PC-9 (cell line): ENCODE results near the gene SMIM3. TPM values are rescaled to one million over a fixed set of nuclear protein-coding genes. Genes with fewer than 3 reads are reported as not detected.

Experiments used
- BruUV-seq: library from RNA; stranded (reverse); fragments of 400-500 nt; replicated peaks from 2 replicates; lab custom pipeline; 2021; lab: Mats Ljungman, UMichigan
- CTCF ChIA-PET: fragments of 300-600 bp; sonication (Branson Sonifier 250); formaldehyde crosslinking; loops from one replicate; lab custom pipeline; 2022; ENCODE audit warnings: antibody characterized with exemption; lab: Charles Lee
- POLR2A ChIA-PET: fragments of 300-600 bp; sonication (Branson Sonifier 250); formaldehyde crosslinking; loops from one replicate; lab custom pipeline; 2022; ENCODE audit warnings: antibody characterized with exemption; ENCODE audit not compliant: unreplicated experiment; lab: Charles Lee
- DNase-seq, 2 experiments: peaks; one replicate each; pipeline versions ENCODE4 v3.0.0 to v3.0.0-alpha.2; 2015 to 2022; ENCODE audit warnings: mixed read lengths in 1 of 2
- H2AFZ ChIP-seq: fragments of 200-600 bp; sonication (generic); 2 replicates; pipeline ENCODE4 v1.8.1; 2017; ENCODE audit warnings: antibody characterized with exemption
- H3F3A ChIP-seq: fragments of 200-600 bp; sonication (generic); 2 replicates; pipeline ENCODE4 v1.8.1; 2017; ENCODE audit warnings: antibody characterized with exemption, mild to moderate bottlenecking, low read depth; ENCODE audit not compliant: insufficient read depth
- H3K27ac ChIP-seq: fragments of 200-600 bp; sonication (generic); 2 replicates; pipeline ENCODE4 v1.6.1; 2016; ENCODE audit warnings: mixed run types
- H3K27me3 ChIP-seq: fragments of 200-600 bp; sonication (generic); 2 replicates; pipeline ENCODE4 v1.6.1; 2016; ENCODE audit warnings: low read depth, mixed run types; ENCODE audit not compliant: insufficient read depth
- H3K36me3 ChIP-seq: fragments of 200-600 bp; sonication (generic); 2 replicates; pipeline ENCODE4 v1.6.1; 2016; ENCODE audit warnings: low read depth, mixed run types
- H3K4me1 ChIP-seq: fragments of 200-600 bp; sonication (generic); replicated peaks from 2 replicates; pipeline ENCODE4 v1.6.1; 2016; ENCODE audit warnings: mixed run types; ENCODE audit not compliant: insufficient read depth
- H3K4me2 ChIP-seq: fragments of 200-600 bp; sonication (generic); 2 replicates; pipeline ENCODE4 v1.6.1; 2017; ENCODE audit warnings: mixed run types
- H3K4me3 ChIP-seq: fragments of 200-600 bp; sonication (generic); 2 replicates; pipeline ENCODE4 v1.6.1; 2016; ENCODE audit warnings: mixed run types
- H3K79me2 ChIP-seq: fragments of 200-600 bp; sonication (generic); 2 replicates; pipeline ENCODE4 v1.6.1; 2017; ENCODE audit warnings: low read depth, mixed run types
- H3K9me2 ChIP-seq: fragments of 200-600 bp; sonication (generic); 2 replicates; pipeline ENCODE4 v1.8.1; 2017; ENCODE audit warnings: mild to moderate bottlenecking; ENCODE audit not compliant: insufficient read depth
- H3K9me3 ChIP-seq: fragments of 200-600 bp; sonication (generic); 2 replicates; pipeline ENCODE4 v1.8.1; 2016; ENCODE audit warnings: low read depth; ENCODE audit not compliant: insufficient read depth
- H4K20me1 ChIP-seq: fragments of 200-600 bp; sonication (generic); 2 replicates; pipeline ENCODE4 v1.8.1; 2017; ENCODE audit not compliant: insufficient read depth
- CTCF ChIP-seq: fragments of 200-600 bp; sonication (generic); conservative IDR thresholded peaks from 2 replicates; pipeline ENCODE4 v1.6.1; 2017; ENCODE audit warnings: mixed run types, antibody characterized with exemption, mild to moderate bottlenecking, moderate library complexity
- EZH2 ChIP-seq: fragments of 200-600 bp; sonication (generic); IDR thresholded peaks from 2 replicates; pipeline ENCODE4 v1.8.0; 2017; ENCODE audit warnings: antibody characterized with exemption, low read depth
- intact Hi-C: fragments of 100-400 bp; cut with micrococcal nuclease; formaldehyde crosslinking; loops from one replicate; pipeline ENCODE4 v1.10.0; 2022; ENCODE audit not compliant: unreplicated experiment
- total RNA-seq: library from RNA; stranded (reverse); gene quantifications from 2 replicates; pipeline ENCODE4 v1.2.3, GENCODE V29; 2021

SMIM3 gene
- total RNA-seq, 1 experiment from 2014 or later = 12.1 TPM

- Histone ChIP-seq H3K27ac (peak overlapping the region; percentile 73), H4K20me1 (no peaks in the 10 kb centered on the region; the same call in 1 of the 2 replicates), H3K4me1 (peaks cover 24% of the 10 kb centered on the region), H3K36me3 (peaks cover 13% of the 10 kb centered on the region), H3K9me3 (no peaks in the 10 kb centered on the region), H3K9me2 (no peaks in the 10 kb centered on the region; the same call in 1 of the 2 replicates), H3K79me2 (peaks cover 39% of the 10 kb centered on the region), H3K4me2 (peak overlapping the region; percentile 81), H3K27me3 (no peaks in the 10 kb centered on the region), H2AFZ (peak overlapping the region; percentile 97), H3K4me3 (peak overlapping the region; percentile 79), H3F3A (no peaks in the 10 kb centered on the region)
- intact Hi-C loops = no loop called here
- TF ChIP-seq EZH2 (no peak), CTCF (no peak)
- no peak for DNase-seq
- POLR2A ChIA-PET = interaction anchor here (0.8 kb wide), 1 partner anchor 19 kb away, joined by 4 read pairs; the partner anchor contains the start of gene SMIM3
- CTCF ChIA-PET = interaction anchor here (1.5 kb wide), 1 partner anchor 493 kb away, joined by 3 read pairs; the partner anchor contains the start of gene GM2A
- no TSS peak for BruUV-seq
These were observed 19.3 kb upstream of the SMIM3 start for GRCh38 chr5:150759334-150759583.

- no TSS peak for BruUV-seq
- H3K4me2 ChIP-seq = no peak overlapping the region
- H4K20me1 ChIP-seq = no peaks in the 10 kb centered on the region
- 0 out of 2 replicates have a peak, but pooled peaks cover under 1% of the 10 kb centered on the region for H3K27me3 ChIP-seq
- no peaks in the 10 kb centered on the region for H3K9me3 ChIP-seq
- H3K4me1 ChIP-seq = peaks cover 19% of the 10 kb centered on the region
- H3K79me2 ChIP-seq = peaks cover 11% of the 10 kb centered on the region
- intact Hi-C loops = no loop called here
- TF ChIP-seq CTCF (no peak), EZH2 (no peak)
- no peak for DNase-seq
- ChIA-PET POLR2A (no interaction called here), CTCF (no interaction called here)
- no peak overlapping the region for H3K4me3 ChIP-seq
- H3K36me3 ChIP-seq = no peaks in the 10 kb centered on the region
- no peak overlapping the region for H2AFZ ChIP-seq
- no peaks in the 10 kb centered on the region; the same call in 1 of the 2 replicates for H3K9me2 ChIP-seq
- no peaks in the 10 kb centered on the region for H3F3A ChIP-seq
- no peak overlapping the region for H3K27ac ChIP-seq
These were observed 16.3 kb upstream of the SMIM3 start for GRCh38 chr5:150762211-150762610.

GRCh38 chr5:150763023-150763769, 15.4 kb upstream of the SMIM3 start:
- H2AFZ ChIP-seq = no peak overlapping the region

More at GRCh38 chr5:150763023-150763769, 15.4 kb upstream of the SMIM3 start:
- H4K20me1 ChIP-seq = no peaks in the 10 kb centered on the region
- no TSS peak for BruUV-seq
- 0 out of 2 replicates have a peak overlapping the region, but pooled peaks have one; percentile 3 for H3K4me2 ChIP-seq
- H3K27me3 ChIP-seq = peaks cover 3% of the 10 kb centered on the region; the same call in 1 of the 2 replicates
- peak; percentile 49 to 69 for DNase-seq
- H3K27ac ChIP-seq = no peak overlapping the region
- ChIA-PET POLR2A (interaction anchor here (0.5 to 0.7 kb wide), 2 partner anchors 56 to 84 kb away, joined by 3 to 5 read pairs; no protein-coding TSS in a partner anchor), CTCF (interaction anchor here (0.6 kb wide), 1 partner anchor 62 kb away, joined by 4 read pairs; the partner anchor contains the start of gene RBM22)
- peaks cover 1% of the 10 kb centered on the region; the same call in 1 of the 2 replicates for H3K79me2 ChIP-seq
- H3K4me1 ChIP-seq = peaks cover 13% of the 10 kb centered on the region
- H3K36me3 ChIP-seq = no peaks in the 10 kb centered on the region
- intact Hi-C loops = no loop called here
- H3K9me3 ChIP-seq = no peaks in the 10 kb centered on the region
- no peaks in the 10 kb centered on the region for H3F3A ChIP-seq
- no peak overlapping the region for H3K4me3 ChIP-seq
- TF ChIP-seq EZH2 (no peak), CTCF (peak; percentile 18; the same call in 1 of the 2 replicates)
- no peaks in the 10 kb centered on the region; the same call in 1 of the 2 replicates for H3K9me2 ChIP-seq
